GM21447 (cell line): Measurements from ENCODE around the gene FOXO3B.
"Not testable (repeated sequence)": the region's sequence is repeated elsewhere in the genome, so short reads cannot be mapped to it uniquely, and the experiment has no call there.

Experiments
- ATAC-seq: cut with Tn5 transposase; IDR thresholded peaks from one replicate; pipeline ENCODE4 v1.9.1; 2021; ENCODE audit not compliant: unreplicated experiment

FOXO3B gene

DNA sequence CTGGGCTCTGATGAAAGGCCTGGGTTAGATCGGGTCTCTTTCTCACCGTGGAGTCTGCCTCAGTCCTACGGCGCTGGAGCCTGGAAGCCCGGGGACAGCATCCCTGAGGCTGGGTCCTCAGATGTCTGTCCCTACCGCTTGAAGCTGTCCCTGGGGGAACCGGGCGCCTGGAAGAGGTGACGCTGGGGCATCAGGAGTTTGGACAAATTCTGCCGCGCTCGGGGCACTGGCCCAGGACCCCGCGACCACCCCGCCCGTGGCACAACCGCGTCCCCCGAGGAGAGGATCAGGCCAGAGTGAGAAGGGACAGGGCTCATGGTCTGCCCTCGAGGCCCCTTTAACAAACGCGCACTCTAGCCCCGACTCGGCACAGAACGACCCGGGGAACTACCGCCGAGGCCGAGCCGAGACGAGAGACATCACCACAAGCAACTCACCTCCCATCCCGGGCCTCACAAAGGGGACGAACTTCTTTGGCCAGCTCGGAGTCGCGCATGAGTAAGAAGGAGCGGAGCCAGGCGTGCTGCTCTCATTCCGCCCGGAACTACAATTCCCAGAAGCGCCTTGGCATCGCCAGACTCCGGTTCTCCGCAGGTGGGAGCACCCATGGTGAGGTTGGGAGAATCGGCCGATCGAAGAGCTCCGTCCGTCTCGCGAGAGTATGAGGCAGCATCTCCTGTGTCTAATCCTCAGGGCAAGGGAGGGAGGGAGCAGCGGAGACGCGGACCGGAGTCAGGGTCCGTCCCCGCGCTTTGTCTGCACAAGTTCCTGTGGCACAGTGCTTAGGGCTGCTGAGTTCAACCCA lies at the start of gene FOXO3B:
Gene FOXO3B (minus strand): TSS at position 548 of the 805 bp plus-strand sequence. CDS start 663 bp downstream, outside the sequence.
- peak; percentile 84 for ATAC-seq

DNA sequence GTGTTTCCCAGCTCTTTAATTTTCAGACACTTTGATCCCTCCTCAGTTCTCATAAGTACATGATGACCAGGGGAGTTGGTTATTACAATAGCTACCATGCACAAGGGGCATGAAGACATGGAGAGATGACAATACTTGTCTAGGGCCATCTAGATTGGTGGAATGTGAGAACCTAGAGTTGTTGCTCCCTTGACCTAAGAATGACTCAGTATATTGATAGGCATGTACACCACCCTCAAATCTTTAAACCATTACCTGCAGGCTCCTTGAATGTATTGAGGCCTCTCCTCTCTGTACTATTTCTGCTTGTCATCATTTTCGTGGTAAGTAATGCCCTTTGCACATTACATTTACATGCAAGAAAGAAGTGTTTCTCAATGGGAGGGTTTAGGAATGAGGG lies 41.4 kb upstream of the FOXO3B start:
- ATAC-seq, result not testable (repeated sequence)

DNA sequence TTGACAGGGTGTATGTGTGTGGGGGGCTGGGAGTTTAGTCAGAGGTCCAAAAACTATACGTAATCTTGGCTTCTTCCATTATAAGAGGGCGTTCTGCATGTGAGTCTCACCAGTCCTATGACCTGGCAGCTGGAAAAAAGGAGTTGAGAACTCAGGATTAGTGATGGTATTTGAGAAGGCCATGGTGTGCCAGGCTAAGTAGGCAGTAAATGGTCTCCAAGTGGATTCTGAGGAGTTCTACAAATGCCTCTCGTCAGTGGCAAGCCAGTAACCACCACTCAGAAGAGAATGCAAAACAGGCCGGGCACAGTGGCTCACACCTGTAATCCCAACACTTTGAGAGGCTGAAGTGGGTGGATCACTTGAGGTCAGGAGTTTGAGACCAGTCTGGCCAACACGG lies 40.5 kb upstream of the FOXO3B start:
- ATAC-seq, result not testable (repeated sequence)

DNA sequence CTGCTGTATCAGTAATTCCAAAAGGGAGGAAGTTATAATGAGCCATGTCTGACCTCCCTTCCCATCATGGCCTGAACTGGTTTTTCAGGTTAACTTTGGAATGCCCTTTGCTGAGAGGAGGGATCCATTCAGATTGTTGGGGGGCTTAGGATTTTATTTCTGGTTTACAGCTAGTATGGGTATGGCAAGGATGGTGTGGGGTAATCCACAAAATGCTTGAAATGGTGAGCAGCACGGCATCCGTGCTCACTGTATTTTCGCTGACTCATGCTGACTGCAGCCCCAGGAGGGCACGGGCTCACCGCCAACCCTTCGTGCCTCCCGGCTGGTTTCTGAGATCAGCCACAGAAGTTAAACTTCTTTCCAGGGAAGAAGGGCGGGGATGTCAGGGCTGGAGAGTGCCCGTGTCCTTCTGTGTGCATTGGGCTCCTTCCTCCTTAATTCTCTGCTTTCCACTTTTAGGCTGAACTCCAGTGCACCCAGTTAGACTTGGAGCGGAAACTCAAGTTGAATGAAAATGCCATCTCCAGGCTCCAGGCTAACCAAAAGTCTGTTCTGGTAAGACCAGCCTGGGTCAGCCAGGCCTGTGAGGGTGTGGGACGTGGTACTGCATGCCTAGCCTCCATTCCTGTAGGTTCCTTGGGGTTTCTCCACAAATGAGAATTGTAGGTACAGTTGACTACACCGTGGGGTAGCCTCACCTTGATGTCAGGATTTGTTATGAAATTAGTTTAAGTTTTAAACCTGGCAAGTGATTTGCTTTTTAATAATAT lies 39.8 kb upstream of the FOXO3B start:
- not testable (repeated sequence) for ATAC-seq

DNA sequence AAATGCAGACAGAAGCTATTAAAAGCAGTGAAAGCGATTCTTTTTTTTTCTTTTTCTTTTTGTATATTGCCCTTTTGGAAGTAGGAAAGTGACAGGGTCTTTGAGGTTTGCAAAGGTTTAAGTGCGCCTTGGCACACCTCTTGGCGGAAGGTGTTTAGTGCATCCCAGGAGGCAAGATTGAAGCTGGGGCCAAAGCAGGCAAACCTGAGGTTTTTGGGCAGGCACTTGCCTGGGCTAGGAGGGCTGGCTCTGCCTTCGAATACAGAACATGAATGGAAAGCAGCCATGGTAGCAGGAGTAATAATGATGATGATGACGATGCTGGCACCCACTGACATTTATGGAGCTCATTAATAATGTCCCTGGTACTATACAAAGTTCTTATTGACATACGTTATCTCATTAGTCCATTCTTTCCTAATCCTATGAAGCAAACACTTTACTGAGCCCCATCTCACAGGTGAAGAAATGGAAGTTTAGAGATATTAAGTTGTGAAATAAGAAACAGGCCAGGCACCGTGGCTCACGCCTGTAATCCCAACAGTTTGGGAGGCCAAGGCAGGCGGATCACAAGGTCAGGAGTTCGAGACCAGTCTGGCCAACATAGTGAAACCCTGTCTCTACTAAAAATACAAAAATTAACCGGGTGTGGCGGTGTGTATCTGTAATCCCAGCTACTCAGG lies 37.5 kb upstream of the FOXO3B start:
- ATAC-seq, result not testable (repeated sequence)

DNA sequence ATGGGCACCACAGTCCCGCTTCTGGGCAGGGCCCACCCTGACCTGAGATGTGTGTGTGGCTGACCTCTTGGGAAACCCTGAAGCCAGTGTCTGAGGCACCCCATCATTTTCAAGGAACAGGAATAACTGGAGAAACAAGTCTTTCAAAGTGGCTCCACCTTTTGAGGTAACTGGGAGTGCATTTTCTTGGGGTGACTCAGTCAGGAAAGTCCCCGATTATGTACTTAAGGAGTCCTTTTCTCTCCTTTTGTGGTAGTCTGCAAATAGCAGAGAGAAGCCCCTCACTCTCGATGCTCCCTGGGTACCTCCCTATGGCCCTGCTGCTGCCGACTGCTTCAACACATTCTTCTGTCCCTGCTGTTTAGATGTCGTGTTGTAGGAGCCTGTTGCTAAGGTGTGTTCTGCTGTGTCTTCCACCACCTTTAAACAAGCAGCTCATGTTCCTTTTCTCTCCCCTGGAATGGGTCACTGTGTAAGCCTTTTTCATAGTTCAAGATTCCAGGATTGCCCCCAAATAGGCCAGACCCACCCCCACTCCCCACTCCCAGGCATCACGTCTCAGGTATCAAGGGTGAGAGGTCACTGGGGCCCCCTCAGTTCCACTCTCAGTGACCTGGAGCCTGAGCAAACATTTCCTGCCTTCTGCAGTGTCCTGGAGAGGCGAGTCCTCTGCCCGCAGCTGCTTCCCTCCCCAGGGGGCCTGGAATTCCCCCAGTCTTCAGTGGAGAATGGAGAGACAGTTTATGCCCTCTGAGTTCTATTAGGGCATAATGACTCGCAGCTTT lies 36.7 kb upstream of the FOXO3B start:
- ATAC-seq, result not testable (repeated sequence)

DNA sequence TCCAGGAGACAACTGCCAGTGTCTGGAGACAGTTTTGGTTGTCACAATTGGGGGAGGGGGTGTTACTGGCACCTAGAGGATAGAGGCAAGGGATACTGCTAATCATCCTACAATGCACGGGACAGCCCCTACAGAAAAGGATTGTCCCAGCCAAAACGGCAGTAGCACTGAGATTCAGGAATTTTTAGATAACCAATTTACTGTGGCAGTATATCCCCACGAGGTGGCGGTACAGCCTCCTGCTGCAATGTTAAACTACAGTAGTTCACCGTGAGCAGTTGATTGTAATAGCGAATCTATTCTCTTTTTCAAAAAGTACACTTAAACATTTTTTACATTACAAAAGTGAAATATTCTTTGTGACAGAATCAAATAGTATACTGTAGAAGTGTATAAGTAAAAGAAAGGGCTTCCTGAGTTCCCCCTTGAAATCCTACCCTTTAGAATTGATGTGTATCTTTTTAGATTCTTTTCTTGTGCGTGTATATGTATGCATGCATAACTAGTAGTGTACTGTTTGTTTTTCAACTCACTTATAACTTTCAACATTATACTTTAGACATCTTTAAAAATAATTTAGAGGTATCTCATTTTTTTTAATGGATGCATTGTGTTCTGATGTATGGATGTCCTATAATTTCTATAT lies 30.4 kb upstream of the FOXO3B start:
- ATAC-seq, result not testable (repeated sequence)

DNA sequence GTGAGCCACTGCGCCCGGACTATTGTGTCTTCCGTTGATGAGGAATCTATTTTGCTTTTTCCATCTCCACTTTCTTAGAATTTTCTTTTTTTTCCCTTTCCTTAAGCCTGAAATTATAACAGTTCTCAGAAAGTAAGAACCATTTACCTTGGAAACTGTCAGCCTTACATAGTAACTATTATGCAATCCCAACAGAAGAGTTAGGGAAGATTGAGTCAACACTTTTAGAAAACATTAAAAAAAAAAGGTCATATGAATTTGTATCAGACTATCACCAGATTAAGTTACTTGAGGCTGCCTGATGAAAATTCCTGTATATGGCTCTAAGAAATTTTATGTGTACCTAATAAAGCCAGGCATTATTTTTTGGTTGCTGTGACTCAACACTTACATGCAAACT lies 26.1 kb upstream of the FOXO3B start:
- ATAC-seq, result not testable (repeated sequence)

DNA sequence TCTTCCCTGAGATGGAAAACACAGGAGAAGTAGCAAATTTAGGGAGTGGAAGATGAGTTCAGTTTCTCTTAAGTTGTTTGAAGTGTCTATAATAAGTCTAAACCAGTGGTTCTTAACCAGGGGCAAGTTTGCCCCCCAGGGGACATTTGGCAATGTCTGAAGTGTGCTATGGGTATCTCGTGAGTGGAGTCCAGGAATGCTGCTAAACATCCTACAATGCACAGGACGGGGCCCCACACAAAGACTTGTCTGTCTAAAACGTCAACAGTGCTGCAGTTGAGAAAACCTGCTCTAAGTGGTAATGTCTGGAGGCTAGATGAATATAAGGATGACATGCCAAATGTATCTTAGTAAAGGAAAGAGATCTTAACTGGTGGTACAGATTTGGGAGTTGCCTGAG lies 23.8 kb upstream of the FOXO3B start:
- not testable (repeated sequence) for ATAC-seq

DNA sequence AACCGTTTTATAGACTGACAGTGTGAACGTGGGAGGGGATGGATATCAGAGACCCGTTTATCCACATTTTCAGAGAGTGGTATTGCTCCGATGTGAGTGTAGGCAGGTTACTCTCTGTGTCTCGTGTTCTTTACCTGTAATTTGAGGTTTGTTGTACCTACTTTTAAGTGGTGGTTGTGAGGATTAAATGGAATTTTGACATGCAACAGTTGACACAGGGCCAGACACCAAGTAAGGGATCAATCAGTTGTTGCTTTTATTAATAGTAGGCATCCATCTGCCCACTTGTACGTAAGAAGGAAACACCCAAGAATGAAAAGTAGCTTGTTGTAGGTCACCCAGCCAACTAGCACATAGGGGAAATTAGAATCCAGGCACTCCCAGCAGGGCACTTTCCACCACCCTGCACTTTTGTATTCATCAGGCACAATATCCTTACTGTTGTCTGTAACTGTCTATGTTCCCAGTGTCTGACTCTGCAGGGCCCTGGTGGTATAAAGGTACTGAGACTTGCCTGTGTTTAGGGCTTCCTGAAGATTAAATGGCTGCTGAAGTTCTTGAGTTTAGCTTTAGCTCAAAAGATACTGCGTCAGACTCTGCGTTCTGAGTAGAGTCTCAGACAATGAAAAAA lies 16.5 kb upstream of the FOXO3B start:
- ATAC-seq, result not testable (repeated sequence)

DNA sequence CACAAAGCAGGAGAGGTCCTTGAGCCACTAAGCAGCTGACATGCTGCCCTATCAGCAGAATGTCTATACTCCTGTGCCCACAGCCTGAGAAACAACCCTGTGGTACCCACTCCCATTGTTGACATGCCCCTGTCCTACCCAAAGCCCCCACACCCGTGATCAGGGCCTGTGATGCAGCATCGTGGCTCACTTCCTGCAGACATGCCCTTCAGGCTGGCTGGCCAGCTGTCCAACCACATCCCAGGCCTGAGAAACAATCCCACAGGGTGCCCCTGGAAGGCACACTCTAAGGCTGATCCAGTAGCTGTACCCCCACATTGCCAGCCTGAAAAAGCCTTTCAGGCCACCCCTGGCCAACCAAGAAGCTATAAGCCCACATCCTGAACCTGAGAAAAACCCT lies 13.0 kb upstream of the FOXO3B start:
- not testable (repeated sequence) for ATAC-seq

DNA sequence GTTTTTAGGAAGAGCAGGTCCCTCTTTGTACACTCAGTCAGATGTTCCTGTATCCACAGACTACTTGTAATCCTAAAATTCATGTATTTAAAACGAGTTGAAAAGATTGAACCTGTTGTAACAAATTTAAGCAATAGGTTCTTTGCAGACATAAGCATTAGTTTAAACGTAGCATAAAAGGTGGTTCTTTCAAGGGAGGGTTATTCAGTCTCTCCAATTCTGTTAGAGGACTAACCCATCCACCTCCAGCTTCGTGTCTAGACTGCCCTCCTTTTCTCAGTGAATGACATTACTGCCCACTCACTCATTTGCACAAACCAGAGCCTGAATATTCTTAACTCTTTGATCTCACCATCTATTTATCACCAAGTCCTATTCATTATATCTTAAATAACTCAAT lies 554 bp upstream of the FOXO3B start:
- ATAC-seq, result peak; percentile 7

DNA sequence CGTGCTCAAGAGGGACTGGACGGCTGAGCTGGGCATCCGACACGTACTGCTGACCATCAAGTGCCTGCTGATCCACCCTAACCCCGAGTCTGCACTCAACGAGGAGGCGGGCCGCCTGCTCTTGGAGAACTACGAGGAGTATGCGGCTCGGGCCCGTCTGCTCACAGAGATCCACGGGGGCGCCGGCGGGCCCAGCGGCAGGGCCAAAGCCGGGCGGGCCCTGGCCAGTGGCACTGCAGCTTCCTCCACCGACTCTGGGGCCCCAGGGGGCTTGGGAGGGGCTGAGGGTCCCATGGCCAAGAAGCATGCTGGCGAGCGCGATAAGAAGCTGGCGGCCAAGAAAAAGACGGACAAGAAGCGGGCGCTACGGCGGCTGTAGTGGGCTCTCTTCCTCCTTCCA lies 4.7 kb downstream of the FOXO3B start:
- ATAC-seq, result not testable (repeated sequence)

DNA sequence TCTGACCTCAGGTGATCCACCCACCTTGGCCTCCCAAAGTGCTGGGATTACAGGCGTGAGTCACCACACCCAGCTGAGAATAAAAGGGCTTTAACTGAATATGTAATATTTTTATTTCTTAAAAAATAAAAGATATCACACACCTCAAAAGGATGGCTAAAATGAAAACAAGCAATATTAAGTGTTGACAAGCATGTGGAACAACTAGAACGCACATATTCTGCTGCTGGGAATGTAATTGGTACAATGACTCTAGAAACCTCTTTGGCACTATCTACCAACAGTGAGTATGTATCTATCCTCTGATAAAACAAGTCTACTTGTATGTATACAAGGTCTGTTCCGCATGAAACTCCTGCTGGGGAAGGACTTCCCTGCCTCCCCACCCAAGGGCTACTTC lies 5.2 kb downstream of the FOXO3B start:
- not testable (repeated sequence) for ATAC-seq

DNA sequence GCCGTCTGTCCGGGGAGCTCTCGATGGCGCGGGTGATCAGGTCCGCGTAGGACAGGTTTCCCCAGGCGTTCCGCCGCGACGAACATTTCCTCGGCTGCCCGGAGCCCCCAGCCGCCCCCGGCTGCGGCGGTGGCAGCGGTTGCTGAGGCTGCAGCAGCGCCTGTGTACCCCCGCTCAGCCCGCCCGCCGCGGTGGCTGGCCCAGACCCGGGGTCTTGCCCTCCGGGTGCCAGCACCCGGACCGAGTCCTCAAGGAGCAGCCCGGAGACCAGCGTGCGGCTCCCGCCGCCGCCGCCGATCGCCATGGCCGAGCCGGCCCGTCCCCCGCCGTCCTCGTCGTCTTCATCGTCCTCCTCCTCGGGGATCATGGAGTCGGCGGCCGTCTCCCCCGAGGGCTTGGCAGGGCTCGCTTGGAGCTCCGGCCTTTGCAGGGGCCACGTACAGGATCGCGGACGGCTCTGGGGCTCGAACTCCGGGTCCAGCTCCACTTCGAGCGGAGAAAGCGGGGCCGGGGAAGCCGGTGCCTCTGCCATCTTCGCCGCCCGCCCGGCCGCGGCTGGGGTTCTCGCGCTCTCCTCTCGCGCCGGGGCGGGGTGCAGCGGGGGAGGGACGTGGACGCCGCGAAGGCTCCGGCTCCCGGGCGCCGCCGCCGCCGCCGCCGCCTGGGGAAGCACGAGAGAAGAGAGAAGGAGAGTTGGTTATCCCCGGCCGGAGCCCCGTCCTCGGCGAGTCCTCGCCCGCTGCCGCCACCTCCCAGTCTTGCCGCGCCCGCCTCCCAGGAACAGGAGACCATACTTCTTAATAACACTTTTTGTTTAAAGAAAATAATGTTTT lies 9.5 kb downstream of the FOXO3B start:
- not testable (repeated sequence) for ATAC-seq

DNA sequence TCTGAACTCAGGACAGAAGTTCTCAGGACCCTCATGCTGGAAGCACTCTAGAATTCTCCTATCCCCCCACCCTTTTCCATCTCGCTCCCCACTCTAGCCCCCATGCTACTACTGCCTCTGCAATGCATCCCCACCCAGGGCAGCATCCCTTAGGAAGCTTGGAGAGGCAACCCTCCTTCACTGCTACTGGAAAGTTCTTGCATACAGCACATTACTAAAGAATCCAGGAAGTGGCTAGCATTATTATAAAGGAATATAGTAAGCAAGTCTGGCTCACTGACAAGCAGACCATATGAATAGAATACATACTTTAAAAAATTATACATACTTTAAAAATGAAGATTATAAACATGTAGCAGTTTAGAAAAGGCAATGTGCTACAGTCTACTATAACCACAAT lies 13.5 kb downstream of the FOXO3B start:
- not testable (repeated sequence) for ATAC-seq

DNA sequence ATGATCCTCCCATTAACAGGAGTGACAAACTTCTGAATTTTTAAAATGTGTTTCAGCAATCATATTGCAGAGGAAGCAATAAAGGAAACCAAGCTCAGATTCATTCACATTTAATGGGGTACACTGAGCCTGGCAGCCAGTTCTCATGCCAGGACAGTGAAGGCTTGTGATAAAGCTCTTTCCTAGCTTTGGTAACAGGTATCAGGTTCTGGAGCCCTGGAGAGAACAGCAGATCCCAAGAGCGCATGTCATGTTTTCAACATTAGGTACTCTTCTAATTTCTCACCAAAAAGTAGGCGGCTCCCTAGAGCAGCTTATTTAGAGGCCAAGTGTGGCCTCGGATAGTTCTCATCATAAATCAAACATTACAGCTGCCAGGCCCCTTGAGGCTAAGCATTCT lies 14.6 kb downstream of the FOXO3B start:
- not testable (repeated sequence) for ATAC-seq

DNA sequence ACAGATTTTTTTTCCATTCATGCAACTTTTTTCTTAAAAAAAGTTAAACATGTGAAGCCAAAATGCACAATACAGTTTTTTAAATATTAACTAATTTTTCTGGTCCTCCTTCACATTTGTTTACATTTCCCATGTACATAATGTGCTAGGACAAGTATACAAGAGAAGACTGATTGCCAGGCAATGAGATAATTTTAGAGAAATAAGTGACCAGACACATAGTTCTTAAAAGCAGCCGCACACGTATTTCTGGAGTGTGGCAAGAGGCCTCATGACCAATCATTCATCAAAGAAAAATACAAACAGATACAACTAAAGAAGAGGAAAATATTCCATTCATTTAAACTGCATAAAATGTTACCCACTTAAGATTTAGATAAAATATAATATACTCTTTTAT lies 15.8 kb downstream of the FOXO3B start:
- not testable (repeated sequence) for ATAC-seq
